ENCODE data around the gene LRRC59.
"Not testable (repeated sequence)": the region's sequence is repeated elsewhere in the genome, so short reads cannot be mapped to it uniquely, and the experiment has no call there.

Gene LRRC59

GRCh38 chr17:50347894-50348291, 49.4 kb downstream of the LRRC59 start:
- peak overlapping the region; percentile 80; the same call in 1 of the 2 replicates for H3K9ac ChIP-seq (ENCODE audit: low read depth, low read length)
- 0 out of 2 replicates have a peak, but pooled peaks cover 4% of the 10 kb centered on the region for H3K36me3 ChIP-seq (ENCODE audit: insufficient read depth, low read depth, low read length)
- peak overlapping the region; percentile 86 for H3K4me3 ChIP-seq (ENCODE audit: low read length)
- H3K9me3 ChIP-seq (ENCODE audit: insufficient read depth, low read depth, low read length): no peaks in the 10 kb centered on the region
- peaks cover 13% of the 10 kb centered on the region for H3K4me1 ChIP-seq (ENCODE audit: insufficient read depth, low read length)
- H3K27me3 ChIP-seq (ENCODE audit: insufficient read depth, low read length): peaks cover 18% of the 10 kb centered on the region
- H3K27ac ChIP-seq (ENCODE audit: low read length): no peak overlapping the region

GRCh38 chr17:50347117-50347893, 50.0 kb downstream of the LRRC59 start:
- H3K36me3 ChIP-seq (ENCODE audit: insufficient read depth, low read depth, low read length): 0 out of 2 replicates have a peak, but pooled peaks cover 4% of the 10 kb centered on the region
- H3K9ac ChIP-seq (ENCODE audit: low read depth, low read length): peak overlapping the region; percentile 80
- H3K4me1 ChIP-seq (ENCODE audit: insufficient read depth, low read length): peaks cover 13% of the 10 kb centered on the region
- peak overlapping the region; percentile 86 for H3K4me3 ChIP-seq (ENCODE audit: low read length)
- H3K27me3 ChIP-seq (ENCODE audit: insufficient read depth, low read length): peaks cover 18% of the 10 kb centered on the region
- H3K27ac ChIP-seq (ENCODE audit: low read length): no peak overlapping the region
- H3K9me3 ChIP-seq (ENCODE audit: insufficient read depth, low read depth, low read length): no peaks in the 10 kb centered on the region

GRCh38 chr17:50346313-50347116, 50.8 kb downstream of the LRRC59 start:
- no peak overlapping the region for H3K27ac ChIP-seq (ENCODE audit: low read length)

GRCh38 chr17:50345432-50346312, 51.7 kb downstream of the LRRC59 start, which contains the start of gene XYLT2:
XYLT2 (plus strand) TSS chr17:50346126; CDS start chr17:50346141, 15 bp downstream.
- Histone ChIP-seq H3K27ac (ENCODE audit: low read length) (no peak within 1 kb of the TSS), H3K4me3 (ENCODE audit: low read length) (peak within 1 kb of the TSS; percentile 86), H3K27me3 (ENCODE audit: insufficient read depth, low read length) (peaks cover 18% of the 10 kb centered on the region), H3K4me1 (ENCODE audit: insufficient read depth, low read length) (peaks cover 13% of the 10 kb centered on the region), H3K36me3 (ENCODE audit: insufficient read depth, low read depth, low read length) (no peaks in the 10 kb centered on the region), H3K9me3 (ENCODE audit: insufficient read depth, low read depth, low read length) (no peaks in the 10 kb centered on the region), H3K9ac (ENCODE audit: low read depth, low read length) (peak within 1 kb of the TSS; percentile 80)

More at GRCh38 chr17:50346313-50347116, 50.8 kb downstream of the LRRC59 start:
- peak overlapping the region; percentile 80 for H3K9ac ChIP-seq (ENCODE audit: low read depth, low read length)
- H3K36me3 ChIP-seq (ENCODE audit: insufficient read depth, low read depth, low read length): no peaks in the 10 kb centered on the region
- peaks cover 18% of the 10 kb centered on the region for H3K27me3 ChIP-seq (ENCODE audit: insufficient read depth, low read length)
- H3K9me3 ChIP-seq (ENCODE audit: insufficient read depth, low read depth, low read length): no peaks in the 10 kb centered on the region
- H3K4me1 ChIP-seq (ENCODE audit: insufficient read depth, low read length): peaks cover 13% of the 10 kb centered on the region
- peak overlapping the region; percentile 86 for H3K4me3 ChIP-seq (ENCODE audit: low read length)

GRCh38 chr17:50344731-50345365, 52.5 kb downstream of the LRRC59 start:
- H3K27ac ChIP-seq (ENCODE audit: low read length): no peak overlapping the region
- no peak overlapping the region for H3K9ac ChIP-seq (ENCODE audit: low read depth, low read length)
- H3K4me3 ChIP-seq (ENCODE audit: low read length): peak overlapping the region; percentile 78

GRCh38 chr17:50339381-50339780, 57.9 kb downstream of the LRRC59 start:
- H3K9ac ChIP-seq (ENCODE audit: low read depth, low read length): no peak overlapping the region
- H3K9me3 ChIP-seq (ENCODE audit: insufficient read depth, low read depth, low read length): peaks cover 6% of the 10 kb centered on the region; the same call in 1 of the 2 replicates
- peaks cover 4% of the 10 kb centered on the region; the same call in 1 of the 2 replicates for H3K27me3 ChIP-seq (ENCODE audit: insufficient read depth, low read length)
- H3K27ac ChIP-seq (ENCODE audit: low read length): no peak overlapping the region
- no peak overlapping the region for H3K4me3 ChIP-seq (ENCODE audit: low read length)
- no peaks in the 10 kb centered on the region for H3K36me3 ChIP-seq (ENCODE audit: insufficient read depth, low read depth, low read length)
- H3K4me1 ChIP-seq (ENCODE audit: insufficient read depth, low read length): no peaks in the 10 kb centered on the region

More at GRCh38 chr17:50344731-50345365, 52.5 kb downstream of the LRRC59 start:
- Histone ChIP-seq H3K9me3 (ENCODE audit: insufficient read depth, low read depth, low read length) (no peaks in the 10 kb centered on the region), H3K4me1 (ENCODE audit: insufficient read depth, low read length) (peaks cover 13% of the 10 kb centered on the region), H3K27me3 (ENCODE audit: insufficient read depth, low read length) (peaks cover 18% of the 10 kb centered on the region), H3K36me3 (ENCODE audit: insufficient read depth, low read depth, low read length) (no peaks in the 10 kb centered on the region)

- H3K4me3 ChIP-seq (ENCODE audit: low read length): no peak overlapping the region
- no peak overlapping the region for H3K27ac ChIP-seq (ENCODE audit: low read length)
These were observed 58.7 kb downstream of the LRRC59 start for GRCh38 chr17:50338645-50339044.

GRCh38 chr17:50337956-50338355, 59.4 kb downstream of the LRRC59 start:
- H3K27me3 ChIP-seq (ENCODE audit: insufficient read depth, low read length): no peaks in the 10 kb centered on the region
- no peak overlapping the region for H3K4me3 ChIP-seq (ENCODE audit: low read length)
- H3K36me3 ChIP-seq (ENCODE audit: insufficient read depth, low read depth, low read length): no peaks in the 10 kb centered on the region
- H3K9ac ChIP-seq (ENCODE audit: low read depth, low read length): no peak overlapping the region
- H3K27ac ChIP-seq (ENCODE audit: low read length): no peak overlapping the region
- H3K4me1 ChIP-seq (ENCODE audit: insufficient read depth, low read length): no peaks in the 10 kb centered on the region
- H3K9me3 ChIP-seq (ENCODE audit: insufficient read depth, low read depth, low read length): peaks cover 6% of the 10 kb centered on the region; the same call in 1 of the 2 replicates

More at GRCh38 chr17:50338645-50339044, 58.7 kb downstream of the LRRC59 start:
- no peaks in the 10 kb centered on the region for H3K27me3 ChIP-seq (ENCODE audit: insufficient read depth, low read length)
- H3K4me1 ChIP-seq (ENCODE audit: insufficient read depth, low read length): no peaks in the 10 kb centered on the region
- H3K36me3 ChIP-seq (ENCODE audit: insufficient read depth, low read depth, low read length): no peaks in the 10 kb centered on the region
- H3K9ac ChIP-seq (ENCODE audit: low read depth, low read length): no peak overlapping the region
- H3K9me3 ChIP-seq (ENCODE audit: insufficient read depth, low read depth, low read length): peaks cover 6% of the 10 kb centered on the region; the same call in 1 of the 2 replicates

GRCh38 chr17:50333291-50334057, 63.8 kb downstream of the LRRC59 start:
- not testable (repeated sequence) for H3K36me3 ChIP-seq (ENCODE audit: insufficient read depth, low read depth, low read length); H3K27ac ChIP-seq (ENCODE audit: low read length); H3K27me3 ChIP-seq (ENCODE audit: insufficient read depth, low read length); H3K9ac ChIP-seq (ENCODE audit: low read depth, low read length); H3K4me1 ChIP-seq (ENCODE audit: insufficient read depth, low read length); H3K4me3 ChIP-seq (ENCODE audit: low read length); H3K9me3 ChIP-seq (ENCODE audit: insufficient read depth, low read depth, low read length)

- no peaks in the 10 kb centered on the region for H3K27me3 ChIP-seq (ENCODE audit: insufficient read depth, low read length)
- H3K4me1 ChIP-seq (ENCODE audit: insufficient read depth, low read length): no peaks in the 10 kb centered on the region
- H3K27ac ChIP-seq (ENCODE audit: low read length): no peak overlapping the region
- H3K9me3 ChIP-seq (ENCODE audit: insufficient read depth, low read depth, low read length): no peaks in the 10 kb centered on the region
- H3K36me3 ChIP-seq (ENCODE audit: insufficient read depth, low read depth, low read length): no peaks in the 10 kb centered on the region
- no peak overlapping the region for H3K9ac ChIP-seq (ENCODE audit: low read depth, low read length)
- no peak overlapping the region for H3K4me3 ChIP-seq (ENCODE audit: low read length)
These were observed 65.1 kb downstream of the LRRC59 start for GRCh38 chr17:50332196-50332595.
